ENCODE measurements around the gene APPL2.
A peak's percentile ranks its signal among the peaks of the same experiment; 100 is the strongest.
"Not testable (repeated sequence)": the region's sequence is repeated elsewhere in the genome, so short reads cannot be mapped to it uniquely, and the experiment has no call there.

The APPL2 gene

DNA sequence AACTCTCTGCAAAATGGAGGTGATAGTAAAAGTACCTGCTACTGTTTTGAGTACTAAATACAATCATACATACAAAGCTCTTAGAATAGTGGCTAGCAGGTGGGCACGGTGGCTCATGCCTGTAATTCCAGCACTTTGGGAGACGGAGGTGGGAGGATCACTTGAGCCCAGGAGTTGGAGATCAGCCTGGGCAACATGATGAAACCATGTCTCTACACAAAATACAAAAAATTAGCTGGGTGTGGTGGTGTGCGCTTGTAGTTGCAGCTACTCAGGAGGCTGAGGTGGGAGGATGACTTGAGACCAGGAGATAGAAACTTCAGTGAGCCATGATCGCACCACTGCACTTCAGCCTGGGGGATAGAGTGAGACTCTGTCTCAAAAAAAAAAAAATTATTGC is 28.8 kb upstream of the APPL2 start:
- DNase-seq (ENCODE audit: low spot score in 2 of 2), result no peak
- Mint-ChIP-seq H3K36me3 (no peaks in the 10 kb centered on the region), H3K9me3 (no peaks in the 10 kb centered on the region), H3K27ac (no peak overlapping the region), H3K4me1 (no peaks in the 10 kb centered on the region), H3K4me3 (no peak overlapping the region)
- ATAC-seq, result no peak

DNA sequence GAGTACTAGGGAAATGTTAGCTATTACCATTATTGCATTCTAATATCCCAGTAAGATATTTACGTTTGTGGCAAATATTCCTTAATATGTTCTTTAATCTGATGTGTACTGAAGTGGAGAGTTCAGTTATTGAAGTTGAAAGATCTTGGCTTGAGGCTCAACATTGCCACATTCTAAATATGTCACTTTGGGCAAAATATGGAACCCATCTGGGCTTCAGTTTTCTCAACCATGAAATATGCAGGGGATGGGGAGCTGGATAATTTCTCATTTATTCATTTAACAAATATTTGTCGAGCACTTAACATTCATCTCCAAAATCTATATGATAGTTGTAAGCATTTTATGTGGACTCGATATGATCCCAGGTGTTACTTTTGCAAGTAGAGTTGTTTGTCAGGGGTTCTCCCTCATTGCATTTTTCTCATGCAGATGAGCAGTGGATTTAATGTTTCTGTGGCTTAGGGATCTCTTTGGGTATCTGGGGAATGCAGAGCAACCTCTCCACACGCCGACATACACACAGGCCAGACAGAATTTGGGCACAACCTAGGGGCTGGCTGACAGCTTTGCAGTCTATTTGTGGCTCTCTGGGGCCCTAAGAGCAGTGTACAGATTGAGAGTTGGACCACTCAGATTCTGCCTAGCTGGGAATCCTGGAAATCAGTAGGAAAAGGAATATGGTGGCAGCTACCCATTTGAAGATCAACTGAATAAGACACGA is 26.6 kb upstream of the APPL2 start:
- ATAC-seq (no peak), DNase-seq (ENCODE audit: low spot score in 2 of 2) (no peak)
- Mint-ChIP-seq H3K4me3 (no peak overlapping the region), H3K9me3 (no peaks in the 10 kb centered on the region), H3K4me1 (no peaks in the 10 kb centered on the region), H3K27ac (no peak overlapping the region), H3K36me3 (no peaks in the 10 kb centered on the region)

DNA sequence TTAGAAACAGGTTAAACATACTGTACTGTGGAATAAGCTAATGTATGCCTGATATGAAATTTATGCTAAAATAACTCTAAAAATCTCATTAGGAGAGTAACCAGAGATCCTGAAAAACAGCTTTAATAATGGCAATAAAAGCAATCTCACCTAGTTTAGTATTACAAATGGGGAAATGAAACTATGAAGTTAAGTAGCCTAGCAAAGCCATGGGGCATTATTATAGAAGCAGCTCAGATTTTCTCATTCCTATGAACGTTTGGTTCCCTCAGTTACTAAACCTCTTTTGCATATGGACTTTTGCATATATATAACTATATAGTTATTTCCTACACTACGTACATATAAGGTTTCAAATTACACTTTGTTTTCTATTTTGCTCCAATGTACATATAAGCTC is 25.0 kb upstream of the APPL2 start:
- Mint-ChIP-seq H3K9me3 (no peaks in the 10 kb centered on the region), H3K4me3 (no peak overlapping the region), H3K36me3 (no peaks in the 10 kb centered on the region), H3K27ac (no peak overlapping the region), H3K4me1 (no peaks in the 10 kb centered on the region)
- no peak for ATAC-seq
- DNase-seq (ENCODE audit: low spot score in 2 of 2), result no peak

DNA sequence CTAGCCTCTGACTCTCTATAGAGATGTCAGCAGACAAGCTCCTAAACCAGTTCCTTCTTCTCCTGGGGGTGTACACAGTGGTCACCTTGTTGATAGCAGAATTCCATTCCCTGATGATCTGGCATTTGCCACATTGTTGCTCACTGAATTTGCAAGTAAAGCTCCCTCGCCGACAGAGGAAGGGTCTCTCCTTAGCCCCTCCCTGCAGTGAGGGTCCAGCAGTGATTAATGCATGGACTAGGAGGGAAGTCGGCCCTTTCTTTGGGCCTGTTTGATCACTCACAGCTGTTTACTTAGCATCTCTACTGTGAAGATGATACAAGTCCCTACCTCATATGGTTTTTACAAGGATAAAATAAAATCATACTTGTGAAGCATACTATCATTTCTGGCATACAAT is 23.3 kb upstream of the APPL2 start:
- no peak for DNase-seq (ENCODE audit: low spot score in 2 of 2)
- Mint-ChIP-seq H3K9me3 (no peaks in the 10 kb centered on the region), H3K36me3 (no peaks in the 10 kb centered on the region), H3K27ac (no peak overlapping the region), H3K4me1 (peaks cover 2% of the 10 kb centered on the region), H3K4me3 (no peak overlapping the region)
- ATAC-seq, result no peak

DNA sequence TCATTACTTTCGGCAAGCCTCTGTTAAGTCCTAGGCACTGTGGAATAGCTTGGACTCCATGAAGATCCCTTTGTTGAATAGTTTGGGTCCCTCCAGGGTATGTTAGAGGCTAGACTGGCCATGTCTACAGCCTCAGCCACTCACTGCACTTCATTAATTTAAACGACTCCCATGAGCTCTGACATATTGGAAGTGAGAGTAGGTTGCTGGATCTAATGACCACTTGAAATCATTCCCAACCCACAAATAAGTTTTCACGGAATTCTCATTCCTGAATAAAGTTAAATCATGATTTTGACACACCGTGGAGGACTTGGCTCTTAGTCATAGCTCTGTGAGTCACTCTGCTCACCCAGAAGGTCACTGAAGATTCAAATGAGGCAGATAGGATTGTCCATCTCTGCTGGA is 21.4 kb upstream of the APPL2 start:
- ATAC-seq (no peak), DNase-seq (ENCODE audit: low spot score in 2 of 2) (no peak)
- Mint-ChIP-seq H3K4me1 (peaks cover 6% of the 10 kb centered on the region), H3K9me3 (no peaks in the 10 kb centered on the region), H3K27ac (no peak overlapping the region), H3K36me3 (no peaks in the 10 kb centered on the region), H3K4me3 (no peak overlapping the region)

DNA sequence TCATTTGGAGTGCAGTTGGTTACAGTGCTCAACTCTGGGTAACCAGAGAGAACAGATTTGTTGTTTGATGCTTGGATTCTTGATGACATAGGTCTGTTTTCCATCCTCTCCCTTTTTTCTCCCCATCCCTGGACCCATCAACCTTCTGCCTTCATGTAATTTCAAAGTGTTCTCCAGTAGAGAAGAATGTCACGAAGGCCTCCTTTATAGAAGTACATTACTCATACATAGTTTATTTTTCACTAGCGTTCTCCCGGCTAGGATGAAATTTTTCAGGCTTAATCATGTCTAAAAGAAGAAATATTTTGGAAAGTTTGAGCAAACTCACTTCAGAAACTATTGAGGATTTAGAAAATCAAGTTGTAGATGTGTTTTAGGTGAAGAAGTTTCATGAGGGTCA is 20.9 kb upstream of the APPL2 start:
- ATAC-seq, result no peak
- DNase-seq (ENCODE audit: low spot score in 2 of 2), result no peak
- Mint-ChIP-seq H3K4me1 (peaks cover 6% of the 10 kb centered on the region), H3K9me3 (no peaks in the 10 kb centered on the region), H3K4me3 (no peak overlapping the region), H3K36me3 (no peaks in the 10 kb centered on the region), H3K27ac (no peak overlapping the region)

DNA sequence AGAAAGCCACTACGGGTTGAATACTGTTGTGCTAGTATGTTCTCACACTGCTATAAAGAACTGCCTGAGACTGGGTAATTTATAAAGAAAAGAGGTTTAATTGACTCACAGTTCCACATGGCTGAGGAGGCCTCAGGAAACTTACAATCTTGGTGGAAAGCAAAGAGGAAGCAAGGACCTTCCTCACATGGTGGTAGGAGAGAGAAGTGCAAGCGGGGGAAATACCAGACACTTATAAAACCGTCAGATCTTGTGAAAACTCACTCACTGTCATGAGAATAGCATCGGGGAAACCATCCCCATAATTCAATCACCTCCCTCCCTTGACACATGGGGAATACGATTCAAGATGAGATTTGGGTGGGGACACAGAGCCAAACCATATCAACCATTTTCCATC is 20.5 kb upstream of the APPL2 start:
- not testable (repeated sequence) for ATAC-seq; H3K4me1 Mint-ChIP-seq; DNase-seq (ENCODE audit: low spot score in 2 of 2); H3K9me3 Mint-ChIP-seq; H3K27ac Mint-ChIP-seq; H3K36me3 Mint-ChIP-seq; H3K4me3 Mint-ChIP-seq

DNA sequence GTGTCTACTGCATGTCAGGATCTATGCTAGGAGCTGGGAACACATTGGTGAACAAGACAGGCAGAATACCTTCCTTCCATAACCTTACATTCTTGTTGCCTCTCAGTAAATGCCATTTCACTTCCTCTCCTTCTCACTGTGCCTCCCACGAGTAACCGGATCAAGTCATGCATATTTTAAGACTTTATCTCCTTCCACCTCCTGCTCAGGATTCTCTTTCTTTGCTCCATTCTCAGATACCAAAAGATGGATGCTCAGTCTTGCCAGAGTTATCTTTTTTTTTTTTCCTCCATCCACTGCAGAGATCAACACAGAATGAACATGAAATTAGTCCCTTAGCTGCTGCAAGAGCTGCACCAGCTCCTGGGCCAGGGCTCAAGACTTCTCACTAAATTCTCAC is 20.0 kb upstream of the APPL2 start:
- no peak overlapping the region for H3K27ac Mint-ChIP-seq
- H3K4me3 Mint-ChIP-seq, result no peak overlapping the region
- no peaks in the 10 kb centered on the region for H3K36me3 Mint-ChIP-seq
- peaks cover 6% of the 10 kb centered on the region for H3K4me1 Mint-ChIP-seq
- DNase-seq (ENCODE audit: low spot score in 2 of 2) (no peak), ATAC-seq (no peak)
- no peaks in the 10 kb centered on the region for H3K9me3 Mint-ChIP-seq

DNA sequence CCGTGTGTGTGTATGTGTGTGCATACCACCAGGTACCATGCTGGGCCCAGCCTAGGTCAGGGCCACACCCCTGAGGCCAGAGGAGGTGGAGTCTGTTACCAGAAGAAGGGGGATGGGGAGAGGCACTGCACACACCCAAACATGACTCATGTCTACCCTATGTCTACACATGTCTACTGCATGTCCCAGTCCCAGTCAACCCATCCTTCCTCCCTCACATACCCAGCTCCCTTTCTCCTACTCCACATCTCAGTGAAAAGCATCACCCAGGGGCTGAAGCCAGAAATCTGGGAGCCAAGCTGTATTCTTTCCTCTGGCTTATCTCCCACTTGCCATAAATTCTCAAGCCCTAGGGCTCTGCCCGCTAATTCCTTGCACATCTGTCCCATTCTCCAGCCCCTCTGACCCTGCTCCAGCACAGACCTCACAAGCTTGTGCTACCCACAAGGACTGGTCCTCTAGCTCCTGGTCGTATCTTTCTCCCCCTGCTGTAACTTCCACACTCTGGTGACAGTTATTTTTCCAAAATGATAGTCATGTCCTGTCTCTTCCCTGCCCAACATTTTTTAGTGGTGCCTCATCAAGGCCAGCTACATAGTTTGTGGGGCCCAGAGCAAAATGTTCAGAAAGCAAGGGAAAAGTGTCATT is 18.0 kb upstream of the APPL2 start:
- Mint-ChIP-seq H3K4me1 (peaks cover 6% of the 10 kb centered on the region), H3K4me3 (no peak overlapping the region), H3K9me3 (no peaks in the 10 kb centered on the region), H3K27ac (no peak overlapping the region), H3K36me3 (no peaks in the 10 kb centered on the region)
- no peak for DNase-seq (ENCODE audit: low spot score in 2 of 2)
- ATAC-seq, result peak; percentile 62

DNA sequence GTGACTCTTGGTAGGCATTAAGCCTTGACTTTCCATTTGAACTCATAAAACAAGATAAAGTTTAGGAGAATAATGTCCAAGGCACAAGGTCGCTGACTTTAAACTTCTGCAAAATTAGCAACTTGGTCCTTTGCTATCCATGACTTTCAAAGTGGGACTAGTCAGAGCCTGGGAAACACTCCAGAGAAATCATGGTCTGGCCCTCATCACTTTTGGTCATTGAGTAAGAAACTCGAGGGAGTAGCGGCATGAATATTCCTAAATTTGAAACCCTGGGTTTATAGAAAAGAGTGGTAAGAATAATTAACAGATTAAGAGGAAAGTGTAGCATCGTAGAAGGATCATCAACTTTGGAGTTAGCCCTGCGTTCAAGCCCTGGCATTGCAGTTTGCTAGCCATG is 16.9 kb upstream of the APPL2 start:
- no peak overlapping the region for H3K4me3 Mint-ChIP-seq
- DNase-seq (ENCODE audit: low spot score in 2 of 2), result no peak
- H3K27ac Mint-ChIP-seq, result no peak overlapping the region
- peaks cover 6% of the 10 kb centered on the region for H3K4me1 Mint-ChIP-seq
- H3K36me3 Mint-ChIP-seq, result no peaks in the 10 kb centered on the region
- ATAC-seq, result no peak
- H3K9me3 Mint-ChIP-seq, result no peaks in the 10 kb centered on the region

DNA sequence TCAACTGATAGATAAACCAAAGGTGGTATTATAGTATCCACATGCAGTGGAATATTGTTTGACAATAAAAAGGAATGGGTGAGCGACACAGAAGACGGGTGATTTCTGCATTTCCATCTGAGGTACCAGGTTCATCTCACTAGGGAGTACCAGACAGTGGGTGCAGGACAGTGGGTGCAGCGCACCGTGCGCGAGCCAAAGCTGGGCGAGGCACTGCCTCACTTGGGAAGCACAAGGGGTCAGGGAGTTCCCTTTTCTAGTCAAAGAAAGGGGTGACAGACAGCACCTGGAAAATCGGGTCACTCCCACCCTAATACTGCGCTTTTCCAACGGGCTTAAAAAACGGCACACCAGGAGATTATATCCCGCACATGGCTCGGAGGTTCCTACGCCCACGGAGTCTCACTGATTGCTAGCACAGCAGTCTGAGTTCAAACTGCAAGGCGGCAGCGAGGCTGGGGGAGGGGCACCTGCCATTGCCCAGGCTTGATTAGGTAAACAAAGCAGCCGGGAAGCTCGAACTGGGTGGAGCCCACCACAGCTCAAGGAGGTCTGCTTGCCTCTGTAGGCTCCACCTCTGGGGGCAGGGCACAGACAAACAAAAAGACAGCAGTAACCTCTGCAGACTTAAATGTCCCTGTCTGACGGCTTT is 9.9 kb upstream of the APPL2 start:
- H3K27ac Mint-ChIP-seq; DNase-seq (ENCODE audit: low spot score in 2 of 2); H3K4me3 Mint-ChIP-seq; H3K4me1 Mint-ChIP-seq; H3K9me3 Mint-ChIP-seq; ATAC-seq; H3K36me3 Mint-ChIP-seq: not testable (repeated sequence)

DNA sequence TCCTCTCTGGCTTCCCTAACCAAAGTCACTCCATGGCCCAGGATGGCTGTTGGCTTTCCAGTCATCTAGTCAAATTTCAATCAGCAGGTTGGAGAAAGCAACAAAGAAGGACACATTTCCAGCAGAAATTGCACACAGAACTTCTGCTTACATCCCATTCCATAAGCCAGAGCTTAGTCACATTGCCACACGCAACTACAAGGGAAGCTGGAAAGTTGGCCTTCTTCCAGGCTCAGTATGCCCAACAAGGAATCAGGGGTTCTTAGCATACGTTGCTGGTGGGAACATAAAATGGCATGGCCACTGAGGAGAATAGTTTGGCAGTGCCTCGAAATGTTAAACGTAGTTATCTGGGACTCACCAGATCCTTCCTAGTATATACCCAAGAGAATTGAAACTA is 9.3 kb upstream of the APPL2 start:
- Mint-ChIP-seq H3K27ac (no peak overlapping the region), H3K4me3 (no peak overlapping the region), H3K9me3 (no peaks in the 10 kb centered on the region), H3K36me3 (no peaks in the 10 kb centered on the region), H3K4me1 (no peaks in the 10 kb centered on the region)
- ATAC-seq, result no peak
- DNase-seq (ENCODE audit: low spot score in 2 of 2), result no peak

DNA sequence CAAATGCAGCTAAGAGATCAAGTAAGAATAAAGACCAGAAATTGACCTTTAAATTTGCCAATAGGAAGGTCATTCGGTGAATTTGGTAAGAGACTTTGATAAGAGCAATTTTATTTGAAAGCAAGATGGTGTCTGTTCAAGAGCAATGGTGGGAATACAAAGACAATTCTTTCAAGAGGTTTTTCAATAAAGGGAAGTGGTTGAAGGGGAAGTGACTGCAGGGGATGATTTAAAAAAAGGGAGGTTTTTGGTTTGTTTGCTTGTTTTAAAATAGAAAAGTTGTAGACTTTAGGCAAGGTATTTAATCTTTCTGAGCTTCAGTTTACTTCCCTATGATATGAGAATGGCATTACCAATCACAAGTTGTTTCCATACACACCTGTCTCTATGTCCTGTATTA is 4.3 kb upstream of the APPL2 start:
- ATAC-seq, result no peak
- H3K36me3 Mint-ChIP-seq, result no peaks in the 10 kb centered on the region

DNA sequence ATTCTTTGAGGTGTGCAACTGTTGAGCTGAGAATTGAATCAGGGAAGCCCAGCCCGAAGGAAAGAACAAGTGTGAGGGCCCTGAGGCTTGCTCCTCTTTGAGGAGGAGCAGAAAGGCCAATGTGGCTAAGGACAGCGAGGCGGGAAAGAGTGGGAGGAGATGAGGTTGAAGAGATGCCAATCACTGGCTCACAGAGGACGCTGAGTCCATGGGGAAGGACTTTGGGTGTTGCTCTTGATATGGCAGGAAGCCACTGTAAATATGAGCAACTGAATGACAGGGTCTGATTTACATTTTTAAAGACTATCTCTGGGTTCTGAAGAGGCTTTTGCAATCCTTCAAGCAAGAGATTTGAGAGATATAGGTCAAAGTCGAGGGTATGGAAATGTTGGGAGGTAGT is 3.3 kb upstream of the APPL2 start:
- H3K27ac Mint-ChIP-seq, result no peak overlapping the region
- no peaks in the 10 kb centered on the region for H3K36me3 Mint-ChIP-seq
- peaks cover 16% of the 10 kb centered on the region for H3K4me1 Mint-ChIP-seq
- no peak for DNase-seq (ENCODE audit: low spot score in 2 of 2)
- H3K4me3 Mint-ChIP-seq, result no peak overlapping the region
- no peak for ATAC-seq
- H3K9me3 Mint-ChIP-seq, result no peaks in the 10 kb centered on the region

More for the DNA sequence above, 4.3 kb upstream of the APPL2 start:
- H3K4me3 Mint-ChIP-seq, result no peak overlapping the region
- no peak overlapping the region for H3K27ac Mint-ChIP-seq
- DNase-seq (ENCODE audit: low spot score in 2 of 2), result no peak
- H3K4me1 Mint-ChIP-seq, result peaks cover 7% of the 10 kb centered on the region
- H3K9me3 Mint-ChIP-seq, result no peaks in the 10 kb centered on the region

DNA sequence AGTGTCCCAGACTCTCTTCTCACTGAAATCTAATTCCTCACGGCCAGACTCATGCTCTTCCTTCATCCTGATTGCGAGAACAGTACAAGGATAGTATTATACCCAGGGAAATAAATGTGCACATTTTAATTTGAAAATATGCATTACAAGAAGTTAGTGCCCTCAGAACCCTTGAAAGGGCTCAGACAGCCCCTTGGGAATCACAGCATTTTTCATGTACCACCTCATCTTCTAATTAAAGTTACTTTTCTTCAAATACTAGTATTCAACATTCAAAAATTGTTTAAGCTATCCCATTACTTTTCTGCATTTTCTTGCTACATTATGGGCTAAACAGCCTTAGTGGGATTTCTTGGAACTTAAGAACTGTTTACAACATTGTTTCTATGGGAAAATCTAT is 1.7 kb upstream of the APPL2 start:
- no peaks in the 10 kb centered on the region for H3K36me3 Mint-ChIP-seq
- ATAC-seq (no peak), DNase-seq (ENCODE audit: low spot score in 2 of 2) (no peak)
- H3K9me3 Mint-ChIP-seq, result no peaks in the 10 kb centered on the region
- peaks cover 31% of the 10 kb centered on the region for H3K4me1 Mint-ChIP-seq
- no peak overlapping the region for H3K4me3 Mint-ChIP-seq
- H3K27ac Mint-ChIP-seq, result no peak overlapping the region

DNA sequence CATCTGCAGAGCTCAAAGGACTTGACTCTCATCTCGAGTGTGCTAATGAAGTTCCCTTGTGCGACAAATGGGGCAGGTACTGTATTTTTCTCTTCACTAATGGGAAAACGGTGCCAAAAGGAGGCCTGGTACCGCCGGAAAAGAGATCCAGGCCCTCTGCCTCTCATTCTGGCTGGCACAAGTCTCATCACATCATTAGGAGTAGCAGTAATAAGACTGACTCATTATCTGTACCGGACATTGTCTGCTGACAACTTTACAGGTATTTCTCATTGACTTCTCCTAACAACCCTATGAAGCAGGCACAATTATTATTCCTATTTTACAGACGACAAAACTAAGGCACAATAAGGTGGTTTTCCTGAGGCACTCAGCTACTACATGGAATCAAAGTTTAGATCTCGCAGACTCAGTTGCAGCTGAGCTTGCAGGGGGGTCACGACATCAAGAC is 668 bp downstream of the APPL2 start:
- H3K27ac Mint-ChIP-seq, result peak overlapping the region; percentile 79
- H3K9me3 Mint-ChIP-seq, result no peaks in the 10 kb centered on the region
- H3K4me1 Mint-ChIP-seq, result peaks cover 45% of the 10 kb centered on the region
- peak in 1 of 2 donors; percentile 51 for DNase-seq (ENCODE audit: low spot score in 2 of 2)
- H3K36me3 Mint-ChIP-seq, result peaks cover 7% of the 10 kb centered on the region
- peak overlapping the region; percentile 77 for H3K4me3 Mint-ChIP-seq
- ATAC-seq, result peak; percentile 46

All from stimulated activated effector memory CD8-positive, alpha-beta T cell treated with anti-CD3 and anti-CD28 coated beads, Interleukin-12 subunit alpha, Interleukin-12 subunit beta, amount 100 ng/mL, for 72 hours (primary cell).